GM08714 (cell line): ENCODE results near the gene SOX6.
"Not testable (repeated sequence)": the region's sequence is repeated elsewhere in the genome, so short reads cannot be mapped to it uniquely, and the experiment has no call there.

Experiments used
- H3K4me3 ChIP-seq: fragments of 200-500 bp; sonication (Bioruptor generic); 2 replicates; pipeline ENCODE4 v1.5.1; 2014; ENCODE audit warnings: mild to moderate bottlenecking, low read length, inconsistent platforms
- ZNF274 ChIP-seq: IDR thresholded peaks from 2 replicates; pipeline ENCODE4 v1.6.1; 2012; ENCODE audit warnings: mild to moderate bottlenecking, low read depth, low read length

Gene SOX6

DNA sequence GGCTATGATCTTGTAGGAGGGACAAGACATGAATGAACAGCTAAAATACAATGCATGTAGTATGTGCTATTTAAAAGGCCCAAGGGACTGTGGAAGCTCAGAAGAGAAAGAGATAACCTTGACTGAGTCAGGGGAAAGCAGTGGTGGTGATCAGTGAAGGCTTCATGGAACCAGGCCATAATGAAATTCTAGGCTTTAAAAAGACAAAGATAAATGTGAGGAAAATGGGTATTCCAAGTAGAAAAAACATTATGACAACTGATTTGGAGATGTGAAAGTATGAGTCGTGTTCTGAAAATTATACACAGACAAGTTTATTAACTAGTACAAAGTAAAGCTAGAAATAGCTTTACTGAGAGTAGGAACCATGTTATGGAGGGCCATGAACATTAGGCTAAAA, 189.8 kb downstream of the SOX6 start:
- no peak overlapping the region for H3K4me3 ChIP-seq
- no peak for TF ChIP-seq ZNF274

DNA sequence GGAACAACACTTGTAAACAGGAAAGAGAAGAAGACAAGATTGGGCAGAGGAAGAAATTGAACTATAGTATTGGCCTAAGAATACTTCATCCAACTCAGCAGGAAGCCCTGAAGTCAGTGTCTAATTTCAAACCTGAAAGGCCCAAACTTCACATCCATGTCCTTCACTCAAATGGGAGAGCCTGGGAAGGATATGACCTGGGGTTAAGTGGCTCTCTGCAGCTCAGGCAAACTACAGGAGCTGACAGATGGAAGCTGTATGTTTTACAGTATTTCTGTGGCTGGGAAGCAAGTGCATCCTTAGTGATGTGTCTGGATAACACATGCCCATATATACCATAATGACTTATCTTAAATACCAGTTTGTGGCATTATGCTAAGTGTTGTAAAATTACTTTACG, 196.2 kb downstream of the SOX6 start:
- no peak for TF ChIP-seq ZNF274
- H3K4me3 ChIP-seq, result no peak overlapping the region

GRCh38 chr11:16158426-16158994, 197.8 kb downstream of the SOX6 start:
- H3K4me3 ChIP-seq, result no peak overlapping the region
- TF ChIP-seq ZNF274, result no peak

DNA sequence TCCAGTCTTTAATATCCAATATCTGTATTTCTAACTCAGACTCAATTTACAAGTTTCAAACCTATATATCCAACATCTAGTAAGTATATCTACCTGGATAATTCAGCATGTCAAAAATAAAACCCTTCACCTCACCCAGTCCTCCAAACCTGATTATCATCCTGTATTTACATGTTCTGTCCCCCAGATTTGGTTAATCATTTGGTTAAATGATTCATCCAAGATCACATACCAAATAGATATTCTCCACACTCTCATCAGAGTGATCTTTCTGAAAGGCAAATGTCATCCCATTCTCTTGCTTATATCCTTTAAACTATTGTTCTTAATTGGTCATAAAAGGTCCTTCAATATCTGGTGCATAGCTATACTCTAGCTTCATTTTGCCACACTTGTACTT, 199.0 kb downstream of the SOX6 start:
- H3K4me3 ChIP-seq, result no peak overlapping the region
- no peak for TF ChIP-seq ZNF274

- no peak for TF ChIP-seq ZNF274
- no peak overlapping the region for H3K4me3 ChIP-seq
Observed at GRCh38 chr11:16155448-16155847, 200.9 kb downstream of the SOX6 start.

- TF ChIP-seq ZNF274, result no peak
- H3K4me3 ChIP-seq, result no peak overlapping the region
Observed at GRCh38 chr11:16154715-16155396, 201.5 kb downstream of the SOX6 start.

GRCh38 chr11:16153951-16154350, 202.4 kb downstream of the SOX6 start:
- no peak overlapping the region for H3K4me3 ChIP-seq
- no peak for TF ChIP-seq ZNF274

DNA sequence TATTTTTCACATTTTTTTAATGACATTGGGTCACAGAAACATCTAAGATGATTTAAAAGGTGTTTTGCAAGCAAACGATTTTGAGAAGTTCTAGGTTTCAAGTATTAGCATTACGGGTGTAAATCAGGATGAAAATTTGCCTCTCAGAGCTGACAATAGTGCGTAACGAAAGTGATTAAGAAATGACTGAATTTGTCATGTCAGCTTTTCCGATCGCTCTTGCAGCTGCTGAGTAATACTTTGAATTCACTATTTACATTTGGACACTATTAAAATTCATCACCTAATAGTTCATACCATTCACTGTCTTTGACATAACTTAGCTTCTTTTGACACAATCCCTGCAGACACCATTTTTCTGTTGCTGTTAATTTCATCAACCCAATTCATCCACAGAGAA, 205.2 kb downstream of the SOX6 start:
- no peak for TF ChIP-seq ZNF274
- H3K4me3 ChIP-seq, result no peak overlapping the region

DNA sequence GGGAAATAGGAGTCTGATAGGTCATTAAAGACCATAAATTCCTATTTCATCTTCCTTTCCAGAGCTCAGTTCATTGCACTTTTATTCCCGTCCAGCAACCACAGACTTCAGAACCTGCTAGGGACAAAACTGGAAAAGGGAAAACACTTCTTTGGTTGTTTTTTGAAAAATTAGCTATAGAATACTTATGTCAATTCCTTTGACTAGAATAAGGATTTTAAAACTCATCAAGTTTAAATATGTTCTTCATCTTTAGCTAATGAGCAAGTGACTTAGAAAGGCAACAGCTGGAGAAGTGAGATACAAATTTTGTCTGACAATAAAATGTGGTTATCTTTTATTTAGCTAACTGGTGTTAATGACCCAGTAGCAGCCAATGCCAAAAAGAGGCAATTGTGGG, 206.9 kb downstream of the SOX6 start:
- no peak for TF ChIP-seq ZNF274
- no peak overlapping the region for H3K4me3 ChIP-seq

DNA sequence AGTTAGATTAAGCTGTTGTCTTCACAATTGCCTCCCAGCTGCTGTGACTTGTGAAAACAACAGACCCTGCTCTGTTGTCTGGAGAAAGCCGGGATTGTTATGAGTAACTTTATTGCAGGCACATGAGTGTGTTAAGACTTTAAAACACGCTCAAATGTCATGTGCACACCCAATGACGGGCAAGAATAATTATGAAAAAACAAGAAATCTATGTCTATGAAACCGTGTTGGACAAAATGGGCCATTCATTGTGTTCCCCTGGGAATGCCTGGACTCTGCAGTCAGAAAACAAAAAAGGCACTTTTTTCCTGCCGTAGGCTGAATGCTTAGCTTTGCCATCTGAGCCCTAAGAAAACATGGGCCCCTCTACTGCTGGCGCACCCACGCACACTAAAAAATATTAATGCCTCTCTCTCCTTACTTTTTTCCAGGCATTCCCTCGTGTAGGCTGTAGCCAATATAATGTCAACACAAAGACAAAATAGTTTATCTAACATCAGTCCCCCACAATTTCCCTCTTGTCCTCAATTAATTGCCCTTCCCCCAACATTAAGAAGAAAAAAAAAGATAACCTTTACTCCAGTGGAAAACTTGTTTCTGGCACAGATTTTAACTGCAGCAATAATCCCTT, 207.9 kb downstream of the SOX6 start:
- no peak overlapping the region for H3K4me3 ChIP-seq
- no peak for TF ChIP-seq ZNF274

GRCh38 chr11:16146980-16147379, 209.4 kb downstream of the SOX6 start:
- H3K4me3 ChIP-seq, result not testable (repeated sequence)

DNA sequence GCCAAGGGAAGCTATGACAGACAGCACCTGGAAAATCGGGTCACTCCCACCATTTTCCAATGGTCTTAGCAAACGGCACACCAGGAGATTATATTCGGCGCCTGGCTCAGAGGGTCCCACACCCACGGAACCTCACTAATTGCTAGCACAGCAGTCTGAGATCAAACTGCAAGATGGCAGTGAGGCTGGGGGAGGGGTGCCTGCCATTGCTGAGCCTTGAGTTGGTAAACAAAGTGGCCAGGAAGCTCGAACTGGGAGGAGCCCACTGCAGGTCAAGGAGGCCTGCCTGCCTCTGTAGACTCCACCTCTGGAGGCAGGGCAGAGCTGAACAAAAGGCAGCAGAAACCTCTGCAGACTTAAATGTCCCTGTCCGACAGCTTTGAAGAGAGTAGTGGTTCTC, 214.7 kb downstream of the SOX6 start:
- not testable (repeated sequence) for H3K4me3 ChIP-seq

GRCh38 chr11:16141162-16141561, 215.2 kb downstream of the SOX6 start:
- H3K4me3 ChIP-seq, result not testable (repeated sequence)

- no peak for TF ChIP-seq ZNF274
- H3K4me3 ChIP-seq, result no peak overlapping the region
Observed at GRCh38 chr11:16136792-16137390, 219.5 kb downstream of the SOX6 start.

DNA sequence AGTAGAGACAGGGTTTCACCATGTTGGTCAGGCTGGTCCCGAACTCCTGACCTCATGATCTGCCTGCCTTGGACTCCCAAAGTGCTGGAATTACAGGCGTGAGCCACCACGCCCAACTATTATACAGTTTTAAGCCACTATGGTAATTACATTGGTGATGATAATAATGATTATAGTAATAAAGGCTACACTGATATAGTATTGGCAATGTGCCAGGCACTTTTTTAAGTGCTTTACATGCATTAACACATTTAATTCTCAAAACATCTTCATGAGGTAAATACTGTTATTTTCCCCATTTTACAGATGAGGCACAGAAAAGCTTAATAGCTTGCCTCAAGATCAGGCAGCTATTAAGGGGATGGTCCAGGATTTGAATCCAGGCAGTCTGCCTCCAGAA, 222.5 kb downstream of the SOX6 start:
- TF ChIP-seq ZNF274, result no peak
- no peak overlapping the region for H3K4me3 ChIP-seq
